OCI-LY3 (cell line): Measurements from ENCODE around the gene SCAMP1.

ENCODE experiments used
- H2AFZ ChIP-seq: fragments of 200-600, 300-600 bp; shearing (Covaris generic); 2 replicates; pipeline ENCODE4 v1.6.0; 2014; ENCODE audit warnings: antibody characterized with exemption, low read depth, low read length
- H3K27ac ChIP-seq: fragments of 200-600, 300-600 bp; sonication (generic); 2 replicates; pipeline ENCODE4 v1.5.1; 2014; ENCODE audit warnings: mild to moderate bottlenecking, low read length, moderate library complexity, mixed read lengths
- H3K27me3 ChIP-seq: fragments of 200-600, 300-600 bp; sonication (generic); 2 replicates; pipeline ENCODE4 v1.6.1; 2014; ENCODE audit warnings: low read depth, low read length, mixed read lengths
- H3K36me3 ChIP-seq: fragments of 200-600, 300-600 bp; sonication (generic); replicated peaks from 2 replicates; pipeline ENCODE3; 2014; ENCODE audit warnings: low read depth, low read length, mixed read lengths
- H3K4me1 ChIP-seq: fragments of 300-600, 200-600 bp; sonication (generic); 2 replicates; pipeline ENCODE4 v1.6.1; 2014; ENCODE audit warnings: low read length, mixed read lengths
- H3K4me2 ChIP-seq: fragments of 200-600, 300-600 bp; sonication (generic); 2 replicates; pipeline ENCODE4 v1.6.1; 2014; ENCODE audit warnings: low read length, mixed read lengths
- H3K4me3 ChIP-seq: fragments of 300-600, 200-600 bp; sonication (generic); 2 replicates; pipeline ENCODE4 v1.5.1; 2014; ENCODE audit warnings: antibody characterized with exemption, mild to moderate bottlenecking, low read length, moderate library complexity
- H3K79me2 ChIP-seq: fragments of 300-600, 200-600 bp; shearing (Covaris generic); 2 replicates; pipeline ENCODE4 v1.6.1; 2014; ENCODE audit warnings: mild to moderate bottlenecking, low read length, mixed read lengths
- H3K9ac ChIP-seq: fragments of 300-600, 200-600 bp; shearing (Covaris generic); 2 replicates; pipeline ENCODE4 v1.6.0; 2014; ENCODE audit warnings: mild to moderate bottlenecking, low read length, moderate library complexity
- H3K9me3 ChIP-seq: fragments of 200-600, 300-600 bp; shearing (Covaris generic); 2 replicates; pipeline ENCODE4 v1.6.1; 2014; ENCODE audit warnings: low read length, mixed read lengths; ENCODE audit not compliant: insufficient read depth
- H4K20me1 ChIP-seq: fragments of 200-600, 300-600 bp; sonication (generic); 2 replicates; pipeline ENCODE4 v1.6.1; 2016; ENCODE audit warnings: low read length, mixed read lengths; ENCODE audit not compliant: insufficient read depth
- CTCF ChIP-seq: fragments of 200-600, 300-600 bp; sonication (generic); IDR thresholded peaks from 2 replicates; pipeline ENCODE4 v1.5.1; 2014; ENCODE audit warnings: antibody characterized with exemption, low read length, low read depth
- EZH2phosphoT487 ChIP-seq: fragments of 200-600 bp; shearing (Covaris generic); IDR thresholded peaks from 2 replicates; pipeline ENCODE4 v1.6.1; 2018; ENCODE audit warnings: antibody characterized with exemption, mixed run types, low read depth

The SCAMP1 gene

GRCh38 chr5:78369680-78370079 is 9.3 kb downstream of the SCAMP1 start:
- Histone ChIP-seq H3K36me3 (no peaks in the 10 kb centered on the region), H3K4me3 (no peak overlapping the region), H3K27ac (no peak overlapping the region), H3K9ac (no peak overlapping the region), H2AFZ (no peak overlapping the region), H3K4me1 (no peaks in the 10 kb centered on the region), H3K27me3 (no peaks in the 10 kb centered on the region), H3K4me2 (no peak overlapping the region), H3K9me3 (no peaks in the 10 kb centered on the region), H3K79me2 (peaks cover 31% of the 10 kb centered on the region), H4K20me1 (no peaks in the 10 kb centered on the region)
- TF ChIP-seq CTCF (no peak), EZH2phosphoT487 (no peak)

GRCh38 chr5:78373231-78373630 is 12.8 kb downstream of the SCAMP1 start:
- TF ChIP-seq EZH2phosphoT487, result no peak
- TF ChIP-seq CTCF, result no peak
- H3K36me3 ChIP-seq, result no peaks in the 10 kb centered on the region
- H3K27me3 ChIP-seq, result no peaks in the 10 kb centered on the region
- H3K27ac ChIP-seq, result no peak overlapping the region
- no peaks in the 10 kb centered on the region for H3K9me3 ChIP-seq
- no peak overlapping the region for H3K9ac ChIP-seq
- no peak overlapping the region for H2AFZ ChIP-seq
- no peak overlapping the region for H3K4me2 ChIP-seq
- no peaks in the 10 kb centered on the region for H4K20me1 ChIP-seq
- no peaks in the 10 kb centered on the region for H3K4me1 ChIP-seq
- no peak overlapping the region for H3K4me3 ChIP-seq
- H3K79me2 ChIP-seq, result peaks cover 12% of the 10 kb centered on the region; the same call in 1 of the 2 replicates

- Histone ChIP-seq H3K27me3 (no peaks in the 10 kb centered on the region), H3K27ac (no peak overlapping the region), H3K79me2 (no peaks in the 10 kb centered on the region; the same call in 1 of the 2 replicates), H3K4me1 (no peaks in the 10 kb centered on the region), H3K4me2 (no peak overlapping the region), H3K4me3 (no peak overlapping the region), H4K20me1 (no peaks in the 10 kb centered on the region), H3K9ac (no peak overlapping the region), H3K36me3 (no peaks in the 10 kb centered on the region), H2AFZ (no peak overlapping the region), H3K9me3 (no peaks in the 10 kb centered on the region)
- TF ChIP-seq EZH2phosphoT487 (no peak), CTCF (no peak)
Observed at GRCh38 chr5:78376315-78376714, 15.9 kb downstream of the SCAMP1 start.

- no peaks in the 10 kb centered on the region for H4K20me1 ChIP-seq
- H3K79me2 ChIP-seq, result no peaks in the 10 kb centered on the region; the same call in 1 of the 2 replicates
- no peak overlapping the region for H3K4me2 ChIP-seq
- H3K9ac ChIP-seq, result no peak overlapping the region
- no peaks in the 10 kb centered on the region for H3K27me3 ChIP-seq
- H3K36me3 ChIP-seq, result no peaks in the 10 kb centered on the region
- H3K4me3 ChIP-seq, result no peak overlapping the region
- no peak overlapping the region for H2AFZ ChIP-seq
- no peaks in the 10 kb centered on the region for H3K4me1 ChIP-seq
- no peak overlapping the region for H3K27ac ChIP-seq
- H3K9me3 ChIP-seq, result no peaks in the 10 kb centered on the region
- TF ChIP-seq CTCF (no peak), EZH2phosphoT487 (no peak)
Observed at GRCh38 chr5:78377056-78377717, 16.8 kb downstream of the SCAMP1 start.
